Adrenal gland (tissue), 5 donors: ENCODE measurements around the gene HCN4.

Experiments used
- POLR2A ChIP-seq, 2 donors: fragments of 450-650 bp; IDR thresholded peaks; one replicate each; pipeline ENCODE4 v1.6.1; 2017; ENCODE audit warnings: antibody characterized with exemption in 2 of 2, mild to moderate bottlenecking in 2 of 2, moderate library complexity in 1 of 2
- TF ChIP-seq, protein P1 (sequence below), 6 experiments: fragments of 450-650 bp in 4 of 6; fragments of 200-600 bp in 2 of 6; sonication (generic) in 1 of 6; IDR thresholded peaks; 1 replicate in 5 of 6; 2 replicates in 1 of 6; pipeline versions ENCODE4 v1.5.1 to v1.8.0; 2016 to 2021; ENCODE audit warnings: antibody characterized with exemption in 6 of 6, mild to moderate bottlenecking in 2 of 6, moderate library complexity in 1 of 6
- donor health status: DM: no; HTN: no; CAD: no.

DNA sequence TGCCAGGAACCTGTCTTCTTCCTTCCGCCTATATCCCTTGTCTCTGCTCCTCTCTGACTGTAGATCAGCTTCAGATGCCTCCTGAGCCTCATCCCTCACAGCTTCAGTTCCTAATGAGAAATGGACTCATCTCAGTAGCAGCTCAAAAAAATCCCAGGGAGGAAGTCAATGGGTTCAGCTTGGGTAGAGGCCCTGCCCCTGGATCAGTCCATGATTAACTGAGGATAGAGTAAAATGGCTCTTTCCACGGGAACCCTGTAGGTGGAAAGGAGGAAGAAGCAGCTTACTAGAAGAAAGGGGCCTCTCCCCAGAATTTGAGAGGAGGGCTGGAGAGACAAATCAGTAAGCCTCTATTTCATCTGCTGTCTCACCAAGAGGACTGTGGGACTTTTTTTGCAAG lies 26.9 kb upstream of the HCN4 start:
- TF ChIP-seq POLR2A (IDR thresholded peaks at IDR 0.05) = no peak
- TF ChIP-seq, protein P1, sequence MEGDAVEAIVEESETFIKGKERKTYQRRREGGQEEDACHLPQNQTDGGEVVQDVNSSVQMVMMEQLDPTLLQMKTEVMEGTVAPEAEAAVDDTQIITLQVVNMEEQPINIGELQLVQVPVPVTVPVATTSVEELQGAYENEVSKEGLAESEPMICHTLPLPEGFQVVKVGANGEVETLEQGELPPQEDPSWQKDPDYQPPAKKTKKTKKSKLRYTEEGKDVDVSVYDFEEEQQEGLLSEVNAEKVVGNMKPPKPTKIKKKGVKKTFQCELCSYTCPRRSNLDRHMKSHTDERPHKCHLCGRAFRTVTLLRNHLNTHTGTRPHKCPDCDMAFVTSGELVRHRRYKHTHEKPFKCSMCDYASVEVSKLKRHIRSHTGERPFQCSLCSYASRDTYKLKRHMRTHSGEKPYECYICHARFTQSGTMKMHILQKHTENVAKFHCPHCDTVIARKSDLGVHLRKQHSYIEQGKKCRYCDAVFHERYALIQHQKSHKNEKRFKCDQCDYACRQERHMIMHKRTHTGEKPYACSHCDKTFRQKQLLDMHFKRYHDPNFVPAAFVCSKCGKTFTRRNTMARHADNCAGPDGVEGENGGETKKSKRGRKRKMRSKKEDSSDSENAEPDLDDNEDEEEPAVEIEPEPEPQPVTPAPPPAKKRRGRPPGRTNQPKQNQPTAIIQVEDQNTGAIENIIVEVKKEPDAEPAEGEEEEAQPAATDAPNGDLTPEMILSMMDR (IDR thresholded peaks at IDR 0.05) = no peak
